Stimulated activated CD8-positive, alpha-beta memory T cell treated with anti-CD3 and anti-CD28 coated beads, Interleukin-4, amount 100 ng/mL, for 24 hours (primary cell): ENCODE results near the gene STOM.
"Not testable (repeated sequence)": the region's sequence is repeated elsewhere in the genome, so short reads cannot be mapped to it uniquely, and the experiment has no call there.

ENCODE experiments used
- DNase-seq: peaks from one replicate; pipeline ENCODE4 v3.0.0-alpha.2; 2020; ENCODE audit warnings: low read depth

The STOM gene

DNA sequence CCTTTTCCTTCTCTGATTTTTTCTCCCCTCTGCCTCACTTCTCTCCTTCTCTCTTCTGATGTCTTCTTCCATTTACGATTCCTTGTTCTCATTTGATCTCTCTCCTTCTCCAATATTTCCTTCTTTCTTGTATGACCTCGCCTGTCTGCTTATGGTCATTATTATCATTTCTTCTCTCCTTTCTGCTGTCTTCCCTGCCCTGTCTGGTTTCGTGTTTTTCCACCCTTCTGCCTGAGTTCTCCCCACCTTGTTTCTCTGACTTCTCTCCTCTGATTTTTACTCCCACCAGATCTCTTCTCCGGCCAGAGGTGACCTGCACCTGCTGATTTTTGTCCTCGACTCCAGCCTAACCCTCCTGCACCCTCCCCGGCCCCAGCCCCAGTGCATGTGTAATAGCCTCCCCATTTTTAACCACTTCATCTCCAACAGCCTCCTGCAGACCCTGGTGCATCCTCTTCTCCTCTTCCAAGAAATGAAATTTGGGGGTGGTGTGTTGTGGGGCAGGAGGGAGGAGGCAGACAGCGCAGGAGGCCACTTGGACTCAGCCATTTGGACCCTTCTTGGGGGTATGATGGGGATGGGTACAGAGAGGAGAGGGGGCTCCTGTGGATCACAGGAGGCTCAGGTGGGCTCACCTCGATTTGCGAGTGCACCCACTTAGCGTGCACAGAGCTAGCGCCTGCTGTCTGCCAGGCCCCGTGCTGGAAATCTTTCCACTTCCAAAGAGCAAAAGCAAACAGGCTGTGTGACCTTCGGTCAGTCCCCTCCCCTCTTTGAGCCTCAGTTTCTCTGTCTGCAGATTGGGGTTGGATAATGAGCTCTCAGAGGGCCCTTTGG, 69.5 kb downstream of the STOM start:
- no peak for DNase-seq

DNA sequence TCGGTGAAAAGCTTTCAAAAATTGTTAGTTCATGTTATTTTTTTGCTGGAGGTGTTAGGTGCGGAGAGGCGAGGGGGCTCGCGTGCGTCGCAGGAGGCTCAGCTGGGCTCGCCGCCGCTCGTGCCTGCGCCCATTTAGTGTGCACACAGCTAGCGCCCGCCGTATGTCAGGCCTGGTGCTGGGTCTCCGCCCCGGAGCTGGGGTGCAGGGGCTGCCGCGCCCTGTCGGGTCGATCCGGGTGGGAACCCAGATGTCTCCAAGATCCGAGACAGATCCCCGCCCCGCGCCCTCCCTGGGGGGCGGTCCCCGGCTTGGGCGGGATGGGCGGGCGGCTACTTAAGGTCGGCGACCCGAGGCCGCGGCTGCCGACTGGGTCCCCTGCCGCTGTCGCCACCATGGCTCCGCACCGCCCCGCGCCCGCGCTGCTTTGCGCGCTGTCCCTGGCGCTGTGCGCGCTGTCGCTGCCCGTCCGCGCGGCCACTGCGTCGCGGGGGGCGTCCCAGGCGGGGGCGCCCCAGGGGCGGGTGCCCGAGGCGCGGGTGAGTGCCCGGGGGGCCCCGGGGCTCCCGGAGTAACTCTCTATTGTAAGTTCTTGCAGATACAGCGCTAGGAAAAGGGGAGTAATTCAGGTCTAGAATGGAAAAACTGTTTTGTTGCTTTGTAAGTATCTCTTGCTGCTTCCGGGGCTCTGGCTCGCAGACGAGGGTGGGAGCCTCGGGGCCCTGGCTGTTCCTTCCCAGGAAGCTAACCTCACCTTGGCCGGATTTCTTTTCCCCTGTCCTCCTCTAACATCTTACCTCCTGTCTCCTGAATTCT, 70.4 kb downstream of the STOM start:
- DNase-seq: no peak

DNA sequence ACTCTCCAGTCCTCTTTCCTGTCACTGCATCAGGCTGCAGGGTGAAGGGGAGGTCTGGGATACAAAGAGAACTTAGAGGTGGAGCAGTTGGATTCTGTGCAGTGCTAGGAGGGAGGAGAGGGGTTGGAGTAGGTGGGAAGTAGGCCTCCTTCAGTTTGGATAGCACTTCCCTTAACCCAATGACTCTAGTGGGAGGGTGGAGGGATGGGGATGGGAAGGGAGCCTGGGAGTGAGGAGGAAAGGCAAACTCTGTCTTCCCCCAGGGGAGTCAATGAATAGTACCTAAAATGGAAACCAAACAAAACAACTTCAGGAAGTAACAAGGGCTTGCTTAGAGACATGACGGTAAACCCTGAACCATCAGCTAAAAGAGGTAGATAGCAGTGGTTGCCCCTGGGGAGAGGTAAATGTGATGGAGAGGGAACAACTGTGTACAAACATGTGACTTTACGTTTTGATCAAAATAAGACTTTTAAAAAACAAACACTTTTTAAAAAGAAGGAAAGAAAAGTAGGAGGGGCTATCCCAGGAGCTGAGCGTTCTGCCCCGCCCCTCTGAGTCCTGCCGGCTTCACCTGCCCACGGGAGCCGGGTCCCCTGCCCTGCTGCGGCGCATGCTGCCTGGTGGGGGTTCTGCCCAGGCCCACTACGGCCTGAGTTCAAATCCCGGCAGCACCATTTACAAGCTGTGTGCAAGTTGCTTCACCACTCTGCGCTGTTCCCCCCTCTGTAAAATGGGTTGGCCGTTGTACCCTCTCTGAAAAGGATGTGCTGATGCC, 71.2 kb downstream of the STOM start:
- no peak for DNase-seq

DNA sequence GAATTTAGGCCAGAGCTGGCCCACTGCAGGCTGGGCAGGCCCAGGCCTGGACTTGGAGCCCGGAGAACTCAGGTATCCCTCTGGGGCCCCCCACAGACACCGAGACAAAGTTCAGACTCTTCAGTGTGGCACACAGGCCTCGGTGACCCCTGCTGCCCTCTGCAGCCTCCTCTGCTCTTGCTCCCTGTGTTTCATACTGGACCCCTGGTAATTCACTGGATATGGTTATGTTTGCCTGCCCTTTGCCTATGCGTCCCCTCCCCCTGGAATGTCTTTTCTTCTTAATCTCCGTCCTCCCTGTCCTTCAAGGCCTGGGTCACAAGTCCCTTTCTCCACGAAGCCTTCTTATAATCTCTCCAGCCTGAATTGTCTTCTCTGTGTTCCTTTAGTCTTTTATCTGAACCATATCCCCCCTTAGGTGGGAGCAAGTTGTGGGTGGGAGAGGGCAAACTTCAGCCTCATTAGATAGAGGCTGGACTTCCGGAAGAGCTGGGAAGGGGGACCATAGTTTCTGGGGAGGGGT, 72.0 kb downstream of the STOM start:
- no peak for DNase-seq

DNA sequence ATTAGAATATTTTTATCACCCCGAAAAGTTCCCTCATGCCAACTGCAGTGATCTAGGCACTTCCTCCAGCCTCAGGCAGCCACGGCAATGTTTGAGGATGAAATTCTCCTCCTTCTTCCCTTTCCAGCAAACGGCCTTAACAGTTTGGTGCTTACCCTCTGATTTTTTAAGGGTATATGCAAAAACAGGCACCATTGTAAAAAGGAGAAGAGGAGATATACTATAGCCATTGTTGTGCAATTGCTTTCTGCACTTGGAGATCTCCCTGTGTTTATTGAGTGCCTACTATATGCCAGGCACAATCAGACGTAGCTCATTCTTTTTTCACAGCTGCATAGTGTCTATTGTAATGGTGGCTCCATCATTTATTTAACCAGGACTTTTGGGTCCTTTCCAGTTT, 72.7 kb downstream of the STOM start:
- DNase-seq: no peak

DNA sequence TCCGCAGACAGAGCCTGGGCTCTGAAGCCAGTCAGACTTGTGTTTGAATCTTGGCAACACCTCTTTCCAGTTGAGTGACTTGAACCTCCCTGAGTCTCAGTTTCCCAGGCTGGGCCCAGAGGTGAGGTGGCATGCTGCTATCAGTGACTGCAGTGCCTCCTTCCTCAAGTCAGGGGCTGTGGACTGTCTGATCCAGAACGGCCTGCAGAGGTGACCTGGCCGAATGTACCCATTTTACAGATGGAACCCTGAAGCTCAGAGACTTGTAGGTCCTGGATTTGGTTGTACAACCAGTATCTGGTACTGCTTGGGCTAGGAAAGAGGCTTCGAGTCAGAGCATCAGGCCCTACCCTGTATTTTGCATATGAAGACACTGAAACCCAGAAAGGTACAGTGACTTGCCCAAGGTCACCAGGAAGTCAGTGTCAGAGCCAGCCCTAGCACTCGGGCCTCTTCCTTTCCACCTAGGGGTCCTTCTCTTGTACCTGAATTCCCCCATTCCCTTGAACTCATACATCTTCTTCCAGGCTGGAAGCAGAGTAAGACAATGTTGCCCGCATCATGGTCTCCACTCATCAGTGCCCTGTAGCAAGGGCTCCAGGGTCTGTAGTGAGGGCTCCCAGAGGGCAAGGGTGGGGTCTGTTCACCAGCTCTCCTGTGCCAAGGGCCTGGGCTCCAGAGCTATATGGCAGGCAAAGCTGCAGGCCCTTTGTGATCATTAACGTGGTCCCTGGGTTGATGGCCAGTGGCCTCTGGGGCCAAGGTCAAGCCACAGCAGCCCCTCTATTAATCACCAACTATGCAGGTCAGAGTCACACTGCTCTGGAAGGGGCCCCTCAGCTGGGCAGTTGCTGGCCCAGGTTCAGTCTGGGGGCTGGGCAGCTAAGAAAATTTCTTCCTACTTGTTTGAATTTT, 73.6 kb downstream of the STOM start:
- no peak for DNase-seq

DNA sequence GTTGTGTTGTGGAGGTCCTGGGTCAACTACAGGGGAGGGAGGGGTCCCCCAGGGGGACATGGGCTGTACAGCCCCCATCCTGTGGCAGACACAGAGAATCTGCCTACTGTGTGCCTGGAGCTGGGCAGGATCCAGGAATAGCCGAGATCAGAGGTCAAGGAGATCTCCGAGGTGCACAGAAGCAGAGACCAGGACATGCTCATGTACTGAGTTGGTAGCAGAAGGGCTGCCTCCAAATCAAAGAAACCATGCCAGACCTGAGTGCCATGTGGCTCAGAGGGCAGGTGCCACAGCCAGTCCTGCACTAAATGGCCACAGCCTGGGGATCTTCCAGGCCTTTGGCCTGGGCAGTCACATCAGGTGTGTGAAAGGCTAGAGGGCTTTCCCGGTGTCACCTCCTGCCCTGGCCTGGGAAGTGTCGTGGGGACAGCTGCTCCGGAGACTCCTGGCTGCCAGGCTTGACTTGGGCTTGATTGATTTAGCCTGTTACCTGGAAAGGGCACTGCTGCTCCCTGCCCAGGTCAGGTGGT, 74.3 kb downstream of the STOM start:
- DNase-seq: no peak

DNA sequence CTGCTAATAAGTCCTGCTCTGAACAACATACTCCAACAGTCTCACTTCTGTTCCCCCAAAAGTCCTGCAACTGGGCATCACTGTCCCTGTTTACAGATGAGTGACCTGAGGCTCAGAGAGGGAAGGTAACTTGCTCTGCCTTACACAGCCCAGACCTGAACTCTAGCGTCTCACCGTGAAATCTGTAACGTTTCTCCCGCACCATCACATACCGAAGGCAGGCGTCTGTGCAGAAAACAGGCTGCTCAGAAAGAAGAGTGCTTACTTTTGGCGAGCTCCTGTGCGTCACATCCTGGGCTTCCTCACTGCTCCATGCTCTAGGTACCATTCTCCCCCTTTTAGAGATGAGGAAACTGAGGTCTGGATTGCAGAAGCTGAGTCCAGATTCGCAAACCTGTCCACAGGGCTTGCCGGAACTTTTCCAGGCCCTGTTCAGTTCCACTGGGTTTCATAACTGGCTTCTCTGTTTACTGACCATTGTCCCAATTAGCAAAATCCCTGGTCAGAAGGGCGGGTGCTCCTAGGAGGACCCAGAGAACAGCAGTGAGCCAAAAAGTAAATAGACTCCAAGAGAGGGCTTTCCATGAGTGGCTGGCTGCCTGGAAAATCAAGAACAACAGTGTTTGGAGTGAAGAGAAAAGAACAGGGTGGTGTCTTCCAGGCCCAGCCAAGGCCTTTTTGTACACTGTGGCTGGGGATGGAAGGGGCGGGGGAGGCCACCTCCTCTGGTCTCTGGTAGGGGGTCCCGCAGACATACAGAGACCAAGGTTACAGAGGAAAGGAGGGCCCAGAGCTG, 75.0 kb downstream of the STOM start:
- no peak for DNase-seq

DNA sequence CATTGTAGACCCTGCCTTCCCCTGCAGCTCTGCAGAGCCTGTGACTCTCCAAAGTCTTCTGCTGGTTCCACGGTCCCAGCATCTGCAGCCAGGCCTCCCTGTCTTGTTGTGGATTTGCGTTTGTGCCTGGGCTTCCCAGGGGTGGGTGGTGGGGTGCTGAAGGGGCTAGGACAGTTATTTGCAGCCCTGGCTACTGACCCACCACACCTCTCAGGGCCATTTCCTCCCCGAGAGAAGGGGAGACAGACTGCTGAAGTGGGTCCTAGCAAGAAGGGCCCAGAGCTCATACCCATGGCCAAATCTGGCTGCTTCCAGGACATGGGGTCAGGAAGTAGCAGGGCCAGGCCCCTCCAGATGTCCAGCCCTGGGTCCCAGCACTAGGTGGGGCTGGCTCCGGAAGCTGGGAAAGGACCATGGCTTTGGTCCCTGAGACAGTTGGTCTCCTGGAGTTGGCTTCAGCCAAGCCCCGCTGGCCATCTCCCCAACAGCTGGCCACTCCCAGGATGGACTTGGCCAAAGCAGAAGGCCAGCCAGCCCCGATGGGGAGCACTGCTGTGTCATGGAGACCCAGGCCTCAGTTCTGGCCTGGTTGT, 75.8 kb downstream of the STOM start:
- DNase-seq: no peak

DNA sequence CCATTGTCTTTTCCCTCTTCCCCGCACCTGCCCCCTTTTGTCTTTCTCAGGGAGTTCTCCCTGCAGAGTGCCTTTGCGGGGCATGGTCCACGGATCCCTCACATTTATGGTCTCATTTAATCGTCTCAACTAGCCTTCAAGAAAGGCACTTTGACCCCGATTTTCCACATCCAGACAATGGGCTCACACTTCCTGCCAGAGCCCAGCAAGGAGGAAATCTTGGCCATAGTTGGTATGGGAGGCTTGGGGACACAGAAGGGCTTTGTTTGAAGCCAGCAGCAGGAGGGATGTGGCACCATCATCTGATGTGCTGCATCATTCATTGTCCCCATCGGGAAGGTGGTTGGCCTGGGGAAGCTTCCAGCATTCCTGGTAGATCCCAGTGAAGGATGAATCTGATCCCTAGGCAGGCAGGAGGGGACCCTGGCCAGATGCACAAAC, 77.2 kb downstream of the STOM start:
- no peak for DNase-seq

DNA sequence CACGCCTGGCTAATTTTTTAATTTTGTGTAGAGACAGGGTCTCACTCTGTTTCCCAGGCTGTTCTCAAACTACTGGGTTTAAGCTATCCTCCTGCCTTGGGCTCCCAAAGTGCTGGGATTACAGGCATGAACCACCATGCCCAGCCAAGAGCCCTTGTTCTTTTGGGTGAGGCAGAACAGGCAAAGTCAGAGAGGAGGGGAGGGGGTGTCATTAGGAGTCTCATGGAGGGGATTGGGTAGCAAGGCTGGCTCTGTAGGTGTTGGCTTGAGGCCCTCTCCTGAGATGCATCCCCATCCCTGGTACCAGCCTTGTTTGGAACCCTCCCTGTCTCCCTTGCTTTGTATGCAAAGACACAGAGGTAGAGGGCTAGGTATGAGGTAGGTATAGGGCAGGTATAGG, 78.0 kb downstream of the STOM start:
- DNase-seq: no peak

DNA sequence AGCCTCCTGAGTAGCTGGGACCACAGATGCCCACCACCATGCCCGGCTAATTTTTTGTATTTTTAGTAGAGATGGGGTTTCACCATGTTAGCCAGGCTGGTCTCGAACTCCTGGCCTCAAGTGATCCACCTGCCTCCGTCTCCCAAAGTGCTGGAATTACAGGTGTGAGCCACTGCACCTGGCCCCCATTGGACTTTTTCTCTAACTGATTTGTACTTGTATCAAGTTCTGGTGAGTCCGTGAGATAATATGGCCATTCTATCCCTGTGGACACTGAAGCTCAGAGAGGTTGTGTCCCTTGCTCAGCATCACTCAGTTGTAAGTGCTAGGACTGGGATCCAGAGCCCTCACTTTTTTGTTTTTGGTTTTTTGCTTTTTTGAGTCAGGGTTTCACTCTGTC, 78.5 kb downstream of the STOM start:
- not testable (repeated sequence) for DNase-seq

DNA sequence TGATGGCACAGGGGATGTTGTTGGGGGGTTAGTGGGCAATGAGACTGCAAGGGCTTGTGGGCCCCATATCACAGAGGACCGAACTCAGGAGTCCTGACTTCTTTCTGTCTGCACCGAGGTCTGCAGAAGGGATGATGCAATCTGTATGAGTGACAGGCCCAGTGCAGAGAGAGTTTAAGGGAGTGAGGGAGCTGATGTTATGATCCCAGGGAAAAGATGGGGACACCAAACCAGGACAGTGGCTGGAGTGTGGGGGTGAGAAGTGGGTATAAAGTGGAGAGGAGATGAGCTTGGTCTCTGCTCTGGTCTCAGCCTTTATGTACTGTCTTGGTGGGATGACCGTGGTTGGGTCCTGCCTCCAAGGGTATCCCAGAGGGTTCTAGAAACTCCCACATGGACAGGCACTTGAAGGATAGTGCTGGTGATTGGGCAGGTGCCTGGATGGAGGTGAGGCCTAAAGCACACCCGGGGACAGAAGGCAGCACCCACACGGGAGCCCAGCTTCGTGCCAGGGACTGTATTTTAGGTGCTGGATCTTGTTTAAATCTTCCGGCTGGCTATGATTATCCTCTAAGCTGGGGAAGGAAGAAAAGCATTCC, 80.2 kb downstream of the STOM start:
- DNase-seq: no peak

DNA sequence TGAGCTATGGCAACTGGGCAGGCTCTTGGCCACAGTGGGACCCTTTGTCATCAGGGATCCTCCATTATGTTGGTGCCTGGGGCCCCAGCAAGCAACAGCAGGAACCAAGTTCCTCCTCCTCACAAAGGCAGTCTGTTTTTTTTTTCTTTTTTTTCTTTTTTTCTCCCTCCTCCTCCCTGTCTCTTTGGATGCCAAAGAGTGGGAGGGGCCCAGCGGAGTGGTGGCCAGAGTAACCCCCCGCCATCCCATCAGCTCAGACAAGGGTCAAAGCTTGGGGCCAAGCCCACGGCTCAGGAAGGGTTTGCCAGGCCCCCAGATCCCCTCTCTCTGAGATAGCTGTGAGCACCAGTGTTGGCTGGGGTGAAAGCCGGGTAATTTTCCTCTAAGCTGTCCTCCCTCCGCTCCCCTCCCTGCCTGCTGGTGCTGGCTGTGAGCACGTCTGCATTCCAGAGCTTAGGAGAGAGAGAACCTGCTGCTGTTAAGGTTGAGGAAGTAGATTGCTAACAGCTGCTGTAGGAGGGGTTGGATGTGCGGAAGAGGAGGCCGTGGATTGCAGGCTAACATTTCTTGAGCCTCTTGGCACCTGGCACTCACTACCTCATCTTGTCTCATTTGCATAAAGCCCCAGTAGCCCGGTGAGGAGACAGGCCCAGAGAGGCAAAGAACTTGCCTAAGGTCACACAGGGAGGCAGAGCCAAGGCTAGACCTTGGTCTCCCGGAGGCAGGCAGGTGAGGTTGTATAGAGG, 80.9 kb downstream of the STOM start:
- DNase-seq: no peak
